Activated effector memory CD4-positive, alpha-beta T cell treated with Interleukin-2 at 50 U/mL for 16 hours (primary cell): ENCODE measurements around the gene URAD.
"Not testable (repeated sequence)": the region's sequence is repeated elsewhere in the genome, so short reads cannot be mapped to it uniquely, and the experiment has no call there.

Source experiments
- DNase-seq: peaks from one replicate; pipeline ENCODE4 v3.0.0-alpha.2; 2020

Gene URAD

DNA sequence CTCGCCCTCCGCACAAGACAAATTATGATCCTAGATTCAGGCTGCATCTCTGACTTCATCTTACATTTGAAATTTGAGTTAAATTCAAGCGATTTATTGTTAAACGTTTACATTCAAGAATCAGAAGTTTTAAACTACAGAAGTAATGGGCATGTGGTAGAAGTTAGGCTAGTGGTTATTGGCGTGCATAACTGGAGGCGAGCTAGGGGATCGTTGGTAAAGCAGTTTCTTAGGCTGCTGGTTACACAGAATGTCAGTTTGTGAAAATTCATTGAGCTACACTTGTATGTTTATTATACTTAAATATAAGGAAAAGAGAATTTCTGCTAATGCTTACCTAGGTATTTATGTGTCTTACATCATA lies 18.6 kb downstream of the URAD start:
- DNase-seq = no peak

DNA sequence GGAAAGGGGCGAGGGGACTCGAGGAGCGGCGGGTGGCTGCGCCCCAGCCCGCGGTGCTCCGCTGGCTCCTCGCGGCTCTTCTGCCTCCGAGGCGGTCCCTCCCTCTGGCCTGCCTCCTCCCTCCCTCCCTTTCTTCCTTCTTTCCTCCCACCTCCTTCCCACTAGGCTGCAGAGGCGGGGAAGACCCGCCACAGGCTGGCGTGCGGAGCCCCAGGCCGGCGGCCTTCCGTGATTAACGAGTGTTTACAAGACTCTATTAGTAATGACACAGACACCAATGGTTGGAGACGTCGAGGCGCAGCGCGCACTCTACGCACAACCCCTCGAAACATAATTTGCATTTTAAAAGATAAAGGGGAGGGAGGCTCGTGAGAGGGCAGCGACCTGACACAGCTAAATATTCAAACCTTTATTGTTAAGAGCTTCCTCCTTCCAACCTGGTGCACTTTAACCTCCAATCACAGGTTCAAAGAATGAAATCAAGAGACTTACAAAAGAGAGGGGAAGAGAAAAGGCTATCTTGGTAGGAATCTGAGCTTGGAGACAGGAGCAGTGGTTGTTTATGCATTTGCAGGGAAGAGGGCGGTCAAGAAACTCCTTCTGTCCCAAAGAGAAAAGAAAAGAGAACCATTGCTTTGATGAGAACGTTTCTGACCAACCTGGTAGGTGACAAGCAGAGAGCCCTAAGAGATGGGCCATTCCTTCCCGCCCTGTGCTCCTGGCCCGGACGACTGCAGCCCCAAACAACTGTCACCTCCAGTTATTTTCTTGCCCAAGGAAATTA lies 19.2 kb downstream of the URAD start, which contains the start of gene CDX2:
Gene CDX2, minus strand, starts transcription at position 234 of the 784 bp plus-strand sequence. CDS start 309 bp downstream, outside the sequence.
- no peak for DNase-seq

DNA sequence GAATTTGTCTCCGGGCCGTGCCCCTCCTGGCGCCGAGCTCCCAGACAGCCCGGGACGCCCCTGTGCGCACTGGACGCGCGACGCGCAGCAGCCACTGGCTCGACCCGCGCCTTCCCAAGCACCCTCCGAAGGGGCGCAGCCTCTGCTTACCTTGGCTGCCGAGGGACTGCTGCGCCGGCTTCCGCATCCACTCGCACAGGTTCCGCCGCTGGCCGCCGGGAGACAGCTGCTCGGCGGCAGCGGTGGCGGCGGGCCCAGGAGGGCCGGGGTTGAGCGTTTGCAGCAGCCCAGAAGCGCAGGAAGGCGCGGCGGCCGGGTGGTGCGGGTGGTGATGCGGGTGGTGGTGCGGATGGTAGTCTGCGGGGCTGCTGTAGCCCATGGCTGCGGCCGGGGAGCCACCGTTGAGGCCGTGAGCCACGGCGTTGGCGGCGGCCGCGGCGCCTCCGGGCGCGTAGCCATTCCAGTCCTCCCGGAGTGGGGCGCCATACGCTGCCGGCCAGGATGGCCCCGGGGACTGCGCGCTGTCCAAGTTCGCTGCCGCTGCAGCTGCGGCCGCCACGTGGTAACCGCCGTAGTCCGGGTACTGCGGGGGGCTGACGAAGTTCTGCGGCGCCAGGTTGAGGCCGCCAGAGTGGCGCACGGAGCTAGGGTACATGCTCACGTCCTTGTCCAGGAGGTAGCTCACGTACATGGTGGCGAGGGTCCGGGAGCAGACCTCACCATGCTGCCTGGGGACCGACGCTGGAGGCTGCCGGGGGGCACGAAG lies 20.0 kb downstream of the URAD start:
- DNase-seq = no peak

DNA sequence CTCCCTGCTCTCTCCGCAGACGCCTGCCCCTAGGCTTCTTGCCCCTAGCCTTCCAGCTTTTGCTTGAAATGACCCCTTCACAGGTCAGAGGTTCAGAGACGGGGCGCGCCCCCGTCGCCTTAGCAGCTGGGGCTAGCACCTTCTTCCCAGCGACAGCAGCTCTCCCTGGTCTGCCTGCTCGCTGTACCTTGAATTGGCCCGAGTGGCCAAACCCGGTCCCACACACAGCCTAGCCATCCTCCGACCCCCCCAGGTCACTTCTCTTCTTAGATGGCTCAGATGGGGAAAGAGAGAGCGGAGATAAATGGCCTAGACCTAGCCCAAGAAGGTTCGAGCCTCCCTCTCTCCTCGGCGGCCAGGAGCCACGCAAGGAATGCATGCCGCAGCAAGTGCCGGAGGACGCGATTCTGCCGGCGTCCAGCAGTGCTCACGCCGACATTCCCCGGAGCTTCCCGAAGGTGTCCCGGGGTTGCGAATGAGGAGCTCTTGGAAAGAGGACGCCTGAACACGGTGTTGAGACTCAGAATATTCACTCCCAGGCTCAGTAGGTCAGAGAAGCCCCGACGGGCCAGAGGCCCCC lies 20.7 kb downstream of the URAD start:
- DNase-seq = no peak

DNA sequence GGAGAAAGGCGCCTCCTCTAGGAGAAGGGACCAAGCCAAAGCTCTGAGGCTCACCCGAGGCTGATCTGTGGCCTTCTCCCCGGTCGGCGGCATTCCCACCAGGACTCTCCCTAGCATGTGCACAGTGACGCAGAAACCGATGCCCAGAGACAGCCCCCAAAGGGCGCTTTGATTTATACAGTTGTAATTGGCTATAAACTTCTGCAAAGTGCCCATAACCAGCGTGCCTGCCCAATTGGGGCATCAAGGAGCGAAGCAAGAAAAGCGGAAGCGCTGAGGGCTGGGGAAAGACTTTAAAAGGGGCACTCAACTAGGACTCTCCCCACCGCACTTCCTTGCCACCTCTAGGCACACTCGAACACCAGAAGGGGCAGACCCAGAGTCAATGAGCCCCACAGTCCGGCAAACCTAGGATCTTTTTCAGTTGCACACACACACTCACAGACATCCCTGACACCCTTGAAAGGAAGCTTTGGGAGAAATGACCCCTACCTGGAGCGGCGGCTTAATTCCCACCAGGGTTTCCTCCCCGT lies 21.2 kb downstream of the URAD start:
- DNase-seq = no peak

DNA sequence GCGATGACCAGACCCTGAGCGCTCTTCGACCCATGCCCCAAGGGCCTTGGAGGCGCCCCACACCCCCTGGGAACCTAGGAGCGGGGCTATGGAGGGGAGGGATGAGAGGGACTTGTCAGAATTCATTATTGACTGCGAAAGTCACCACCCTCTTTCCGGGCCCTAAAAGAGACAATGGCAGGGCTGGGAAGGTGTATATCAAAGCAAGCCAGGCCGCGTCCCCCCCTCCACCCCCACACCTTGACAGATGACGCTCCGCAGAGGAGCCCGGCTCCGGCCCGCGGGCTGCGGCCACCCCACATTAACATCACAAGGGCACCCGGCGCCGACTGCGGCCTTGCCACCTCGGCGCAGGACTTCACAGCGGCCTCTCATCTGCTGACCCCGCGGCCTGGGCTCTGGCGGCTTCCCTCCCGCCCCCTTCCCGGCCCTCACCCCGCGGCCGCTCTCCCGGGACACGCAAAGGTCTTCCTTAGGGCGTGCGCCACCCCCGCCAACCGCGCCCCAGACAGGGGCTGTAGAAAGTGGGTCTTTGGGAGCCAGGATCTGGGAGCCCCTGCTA lies 21.8 kb downstream of the URAD start:
- no peak for DNase-seq

DNA sequence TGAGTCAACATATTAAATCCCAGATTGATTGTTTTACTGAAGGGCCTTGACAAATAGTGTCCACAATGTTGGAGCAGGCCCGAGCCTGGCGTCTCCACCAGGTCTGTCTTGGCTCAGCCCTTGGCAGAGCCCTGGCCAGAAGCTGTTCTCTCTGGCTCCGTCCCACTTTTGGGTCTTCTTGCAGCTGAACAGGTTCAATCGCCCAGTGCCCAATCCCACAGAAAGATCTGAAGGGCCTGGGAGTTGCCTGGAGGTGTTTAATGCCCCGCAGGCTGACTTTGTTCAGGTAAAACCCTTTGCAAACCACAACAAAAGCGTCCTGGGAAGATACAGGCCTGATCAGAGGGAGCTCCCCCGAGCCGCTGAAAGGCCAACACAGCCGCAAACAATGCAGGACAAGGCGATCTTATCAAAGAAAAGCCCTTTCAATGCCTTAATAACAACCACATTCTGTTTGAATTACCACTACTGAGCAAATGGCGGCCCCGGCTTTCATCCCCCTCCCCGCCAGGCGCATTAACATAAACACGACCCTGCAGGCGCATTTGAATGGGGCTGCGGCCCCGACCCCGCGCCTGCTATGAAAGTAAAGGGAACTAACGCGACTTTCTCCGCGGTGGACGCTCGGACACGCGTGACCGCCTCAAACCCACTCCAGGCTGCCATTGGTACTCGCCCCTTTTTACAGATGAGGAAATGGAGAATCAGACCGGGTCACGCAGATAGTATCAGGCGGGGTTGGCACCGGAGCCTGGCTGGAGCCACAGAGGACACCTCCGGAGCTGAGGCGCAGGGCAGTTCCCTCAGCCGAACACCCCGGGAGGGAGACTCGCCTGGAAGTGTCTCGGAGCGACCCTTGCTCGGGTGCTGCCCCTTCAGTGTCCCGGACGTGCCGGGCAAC lies 22.5 kb downstream of the URAD start:
- no peak for DNase-seq

DNA sequence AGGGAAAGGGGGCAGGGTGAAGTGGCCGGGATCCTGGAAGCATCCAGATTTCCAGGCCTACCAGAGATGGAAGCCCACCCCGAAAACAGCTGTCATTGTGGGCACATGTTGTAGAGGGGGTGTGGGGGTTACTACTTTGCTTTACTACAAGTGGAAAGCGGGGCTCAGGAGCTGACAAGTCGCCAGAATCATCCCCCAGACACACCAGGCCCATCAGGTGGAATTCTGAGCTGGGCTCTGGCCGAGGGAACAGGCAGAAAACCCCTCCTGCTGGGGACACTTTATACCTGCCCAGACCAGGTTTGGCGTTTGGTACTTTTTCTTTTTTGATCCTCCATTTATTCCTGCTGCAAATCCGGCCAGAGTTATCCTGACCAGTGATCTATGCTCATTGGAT lies 23.2 kb downstream of the URAD start:
- no peak for DNase-seq

DNA sequence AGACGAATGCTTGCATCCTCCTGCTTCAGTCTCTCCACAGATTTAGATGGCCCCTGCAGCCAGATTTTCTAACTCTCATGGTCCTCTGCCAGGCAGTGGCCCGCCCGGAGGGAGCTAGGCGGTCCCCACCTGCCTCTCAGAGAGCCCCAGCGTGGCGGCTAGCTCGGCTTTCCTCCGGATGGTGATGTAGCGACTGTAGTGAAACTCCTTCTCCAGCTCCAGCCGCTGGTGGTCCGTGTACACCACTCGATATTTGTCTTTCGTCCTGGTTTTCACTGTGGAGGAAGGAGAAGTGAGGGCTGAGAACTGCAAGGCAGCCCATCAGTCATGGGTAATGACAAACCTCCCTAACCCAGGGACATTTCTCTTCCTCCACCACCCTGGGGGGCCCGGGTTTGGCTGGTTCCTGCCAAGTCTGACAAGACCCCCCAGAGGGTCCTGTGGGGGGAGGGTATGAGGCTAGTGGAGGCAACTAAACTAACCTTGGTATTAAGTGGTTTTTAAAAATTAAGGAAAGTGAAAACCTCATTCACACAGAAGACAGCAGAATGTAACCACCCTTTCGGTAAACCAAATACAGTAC lies 23.7 kb downstream of the URAD start:
- DNase-seq = no peak

DNA sequence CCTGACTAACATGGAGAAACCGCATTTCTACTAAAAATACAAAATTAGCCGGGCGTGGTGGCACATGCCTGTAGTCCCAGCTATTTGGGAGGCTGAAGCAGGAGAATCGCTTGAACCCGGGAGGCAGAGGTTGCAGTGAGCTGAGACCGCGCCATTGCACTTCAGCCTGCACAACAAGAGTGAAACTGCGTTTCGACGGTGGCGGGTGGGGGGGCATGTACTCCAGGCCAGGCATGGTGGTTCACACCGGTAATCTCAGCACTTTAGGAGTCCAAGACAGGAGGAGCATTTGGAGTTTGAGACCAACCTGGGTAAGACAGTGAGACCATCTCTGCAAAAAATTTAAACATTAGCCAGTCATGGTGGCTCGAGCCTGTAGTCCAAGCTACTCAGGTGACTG lies 24.3 kb downstream of the URAD start:
- not testable (repeated sequence) for DNase-seq

DNA sequence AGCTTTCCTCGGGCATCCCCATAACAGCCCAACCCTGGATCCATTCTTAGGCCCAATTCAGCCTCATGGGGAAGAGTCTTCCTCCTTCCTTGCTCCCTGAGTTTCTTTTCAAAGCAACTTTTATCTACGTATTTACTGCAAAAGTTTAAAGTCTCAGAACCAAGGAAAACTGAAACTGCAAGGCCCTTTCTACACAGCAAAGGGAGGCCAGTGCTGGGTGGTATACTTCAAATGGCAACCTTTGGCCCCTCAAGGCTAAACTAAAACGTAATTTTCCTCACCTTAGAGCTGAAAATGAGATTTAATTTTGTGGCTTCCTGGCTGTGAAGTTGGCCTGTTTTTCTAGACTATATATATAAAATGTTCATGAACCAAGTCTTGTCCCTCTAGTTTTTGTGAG lies 25.0 kb downstream of the URAD start:
- DNase-seq = no peak

DNA sequence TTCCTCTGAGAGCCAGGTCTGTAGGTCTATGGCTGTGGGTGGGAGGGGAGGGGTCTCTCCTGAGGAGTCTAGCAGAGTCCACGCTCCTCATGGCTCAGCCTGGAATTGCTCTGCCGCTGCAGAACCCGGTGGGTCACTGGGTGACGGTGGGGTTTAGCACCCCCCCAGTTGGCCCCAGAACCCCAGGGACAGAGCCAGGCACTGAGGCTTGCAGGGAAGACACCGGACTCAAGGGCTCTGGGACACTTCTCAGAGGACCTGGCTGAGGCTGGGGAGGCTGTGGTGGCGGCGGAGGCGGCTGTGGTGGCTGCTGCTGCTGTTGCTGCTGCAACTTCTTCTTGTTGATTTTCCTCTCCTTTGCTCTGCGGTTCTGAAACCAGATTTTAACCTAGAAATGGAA lies 25.5 kb downstream of the URAD start:
- no peak for DNase-seq

DNA sequence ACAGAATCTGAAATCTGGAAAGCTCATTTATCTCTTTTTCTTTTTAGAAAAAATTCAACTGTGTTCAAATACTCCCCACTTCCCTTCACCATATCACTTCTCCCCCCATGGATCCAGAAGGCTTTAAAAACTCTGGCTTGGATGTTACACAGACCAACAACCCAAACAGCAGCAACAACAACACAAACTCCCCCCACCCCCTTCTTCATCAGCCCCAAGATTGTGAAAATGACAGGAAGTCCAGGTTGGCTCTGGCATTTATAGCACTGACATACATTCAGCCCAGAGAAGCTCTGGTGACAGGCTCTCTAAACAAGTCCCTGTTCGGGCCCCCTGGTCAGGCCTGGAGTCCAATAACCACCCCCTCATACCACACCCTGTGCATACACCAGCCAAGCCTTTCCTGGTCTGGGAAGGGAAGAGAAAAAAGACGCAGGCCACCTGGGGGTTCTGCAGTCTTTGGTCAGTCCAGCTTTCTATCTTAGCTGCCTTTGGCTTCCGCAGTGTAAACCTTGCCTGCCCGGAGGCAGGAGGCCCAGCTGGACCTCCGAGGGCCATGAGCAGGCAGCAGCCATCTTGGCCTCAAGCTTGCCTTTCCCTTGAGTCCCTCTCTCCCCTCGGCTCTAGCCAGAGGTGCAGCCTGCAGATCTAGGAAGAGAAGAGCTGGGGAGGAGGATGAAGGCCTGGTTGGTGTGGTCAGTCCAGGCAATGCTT lies 26.2 kb downstream of the URAD start:
- no peak for DNase-seq

DNA sequence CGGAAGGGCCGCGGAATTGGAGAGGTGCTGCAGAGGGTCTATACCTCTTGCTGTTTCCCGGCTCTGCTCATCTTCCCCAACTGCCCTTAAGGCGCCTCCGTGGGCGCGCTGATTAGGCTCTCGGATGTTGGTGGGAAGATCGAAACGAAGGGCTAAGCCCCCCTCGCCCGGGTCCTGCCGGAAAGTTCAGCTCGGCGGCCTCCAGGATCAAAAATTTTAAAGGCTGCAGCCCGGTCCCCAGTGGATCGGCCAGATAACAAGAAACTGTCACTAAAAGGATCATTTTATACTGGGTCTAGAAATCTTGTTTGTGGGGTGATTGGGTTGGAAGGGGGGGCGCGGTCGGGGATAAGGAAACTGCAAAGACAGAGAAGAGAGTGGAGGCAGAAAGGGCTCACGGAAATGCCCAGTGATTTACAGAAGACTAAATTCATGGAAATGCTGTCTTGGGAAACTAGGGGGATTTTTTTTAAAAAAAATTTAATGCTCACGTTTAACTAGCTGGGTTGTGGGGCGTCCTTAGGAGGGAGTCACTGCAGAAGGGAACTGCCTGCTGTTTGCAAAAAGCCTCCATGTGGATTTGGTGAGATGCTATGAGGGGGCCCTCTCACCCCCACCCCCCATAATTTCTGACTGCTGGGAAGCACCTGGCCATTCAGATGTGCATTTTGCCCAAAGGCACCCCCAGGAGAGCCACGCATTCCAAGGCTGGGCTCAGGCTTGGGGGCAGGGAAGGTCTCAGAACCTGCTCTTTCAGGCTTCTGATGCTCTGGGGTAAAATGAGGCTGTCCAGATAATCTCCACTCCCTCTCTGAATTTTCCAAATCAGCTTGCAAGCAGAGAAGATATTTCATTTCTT lies 27.0 kb downstream of the URAD start:
- no peak for DNase-seq

DNA sequence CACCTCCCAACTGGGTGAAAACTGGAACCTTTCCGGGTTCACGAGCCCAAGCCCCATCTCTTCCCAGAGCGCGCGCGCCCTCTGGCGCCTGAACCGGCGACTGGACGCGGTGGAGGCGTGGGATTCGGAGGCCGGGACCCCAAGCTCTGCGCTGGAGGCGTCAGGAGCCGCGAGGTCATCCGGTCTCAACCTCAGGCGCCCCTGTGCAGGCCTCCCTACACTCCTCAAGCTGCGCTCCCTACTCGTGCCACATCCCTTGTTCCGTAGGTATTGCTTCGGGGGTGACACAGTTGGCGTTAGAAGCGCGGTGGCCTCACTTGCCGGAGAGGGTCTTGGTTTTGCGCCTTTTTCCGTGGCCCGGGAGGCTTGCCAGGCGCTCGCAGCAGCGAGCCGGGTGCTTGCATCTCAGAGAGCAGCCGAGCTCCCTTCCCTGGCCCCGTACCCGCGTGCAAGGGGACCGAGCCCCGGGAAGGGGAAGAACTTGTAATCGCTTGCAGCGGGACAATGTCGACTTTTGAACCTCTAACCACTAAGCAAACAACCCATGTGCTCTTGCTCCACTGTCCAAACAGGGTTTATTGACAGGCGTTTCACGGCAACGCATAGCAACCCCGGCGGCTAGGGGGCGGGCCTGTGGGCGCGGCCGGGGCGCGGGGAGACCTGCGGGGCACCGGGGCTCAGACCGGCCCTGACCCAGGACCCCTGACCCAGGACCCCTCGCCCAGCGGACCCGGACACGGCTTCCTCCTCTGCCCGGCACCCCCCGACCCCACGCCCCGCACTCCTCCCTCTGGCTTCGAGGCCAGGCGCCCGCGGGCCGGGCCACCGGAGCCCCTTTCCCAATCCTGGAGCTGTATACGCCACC lies 27.9 kb downstream of the URAD start:
- DNase-seq = no peak

DNA sequence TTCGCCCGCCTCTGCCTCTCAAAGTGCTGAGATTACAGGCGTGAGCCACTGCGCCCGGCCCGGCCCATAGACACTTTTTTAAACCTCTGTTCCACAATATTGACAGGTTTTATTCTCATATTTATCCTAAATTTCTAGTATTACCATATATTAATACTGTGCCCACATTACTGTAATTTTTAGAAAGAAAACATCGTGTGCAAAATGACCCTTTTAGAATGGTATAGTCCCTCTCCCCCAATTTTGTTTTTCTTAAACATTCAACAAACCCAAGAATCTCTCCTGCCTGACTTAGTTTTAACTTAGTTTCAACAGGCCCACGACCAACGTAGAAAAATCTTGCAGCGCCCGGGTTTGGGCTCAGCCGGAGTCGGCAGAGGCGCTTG lies 28.5 kb downstream of the URAD start:
- DNase-seq = no peak

DNA sequence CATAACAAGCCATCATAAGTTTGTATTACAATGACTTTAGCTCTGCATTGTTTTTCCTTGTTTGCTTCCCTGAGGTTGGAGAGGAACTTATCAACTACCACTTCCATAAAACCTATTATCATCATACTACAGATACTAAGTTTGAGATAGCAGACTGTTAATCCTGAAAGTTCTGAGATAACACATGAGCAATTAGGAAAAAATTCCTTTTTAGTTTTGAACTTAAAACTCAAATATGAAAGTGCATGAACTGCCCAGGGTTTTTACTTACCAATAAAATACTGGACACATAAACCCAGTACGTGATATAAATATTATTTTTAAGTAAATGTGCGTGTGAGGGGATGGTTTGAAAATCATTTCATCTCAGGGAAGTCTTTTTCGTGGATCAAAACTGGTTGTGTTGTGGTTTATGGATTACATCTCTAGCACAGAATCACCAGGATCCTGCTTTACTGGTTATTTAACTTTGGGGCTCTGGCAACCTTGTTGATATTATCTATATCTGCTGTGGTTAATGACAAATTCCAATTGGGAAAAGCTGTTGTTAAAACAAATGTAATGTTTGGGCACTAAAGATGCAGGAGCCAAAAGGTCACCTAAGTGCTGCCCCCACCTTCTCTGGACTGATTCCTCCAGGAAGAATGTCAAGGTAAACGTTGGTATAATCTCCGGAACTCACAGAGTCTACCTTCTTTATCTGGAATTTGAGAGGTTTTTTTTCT lies 31.8 kb downstream of the URAD start:
- DNase-seq = no peak

DNA sequence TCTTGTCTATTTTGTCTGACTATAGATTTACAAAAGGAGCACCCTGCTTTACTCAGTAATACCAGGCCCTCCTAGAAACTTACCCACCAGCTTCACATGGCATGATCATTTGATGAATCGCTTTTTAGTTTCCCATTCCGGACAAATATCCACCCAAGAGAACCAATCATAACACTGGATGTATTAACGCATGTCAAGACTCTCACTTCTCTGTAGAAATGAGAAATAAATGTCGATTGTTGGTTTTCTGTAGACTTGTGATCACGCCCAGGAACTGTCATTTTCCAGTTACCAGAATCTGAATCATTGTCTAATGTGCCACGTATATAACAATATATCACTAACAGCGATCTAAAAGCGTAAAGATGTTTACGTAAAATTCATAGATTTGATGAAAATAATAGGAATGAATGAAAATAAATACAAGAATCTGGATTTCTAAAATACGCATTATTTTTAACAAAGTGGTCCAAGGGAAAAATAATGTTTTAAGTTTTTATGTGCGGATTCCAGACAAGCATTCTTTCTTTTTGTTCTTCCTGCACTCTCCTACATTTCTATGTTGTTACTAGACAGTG lies 33.4 kb downstream of the URAD start:
- no peak for DNase-seq
